Stimulated activated CD8-positive, alpha-beta memory T cell treated with anti-CD3 and anti-CD28 coated beads, Interleukin-12 subunit alpha, Interleukin-12 subunit beta, amount 100 ng/mL, for 24 hours (primary cell): ENCODE measurements around the gene ASTN1.

ENCODE experiments used
- DNase-seq: peaks from one replicate; pipeline ENCODE4 v3.0.0-alpha.2; 2020; ENCODE audit errors: extremely low read depth

The ASTN1 gene

GRCh38 chr1:177163844-177164379, 600 bp downstream of the ASTN1 start:
- no peak for DNase-seq

GRCh38 chr1:177162243-177162642, 2.3 kb downstream of the ASTN1 start:
- DNase-seq = no peak

GRCh38 chr1:177146499-177146898, 18.0 kb downstream of the ASTN1 start:
- DNase-seq = no peak

- no peak for DNase-seq
Observed at GRCh38 chr1:177145106-177146070, 19.1 kb downstream of the ASTN1 start.

GRCh38 chr1:177142791-177143271, 21.7 kb downstream of the ASTN1 start:
- no peak for DNase-seq

GRCh38 chr1:177142010-177142409, 22.5 kb downstream of the ASTN1 start:
- no peak for DNase-seq

GRCh38 chr1:177138347-177138746, 26.2 kb downstream of the ASTN1 start:
- no peak for DNase-seq

- no peak for DNase-seq
Observed at GRCh38 chr1:177137814-177138213, 26.7 kb downstream of the ASTN1 start.

- no peak for DNase-seq
Observed at GRCh38 chr1:177135250-177135649, 29.3 kb downstream of the ASTN1 start.

- no peak for DNase-seq
Observed at GRCh38 chr1:177133977-177134538, 30.5 kb downstream of the ASTN1 start.

- no peak for DNase-seq
Observed at GRCh38 chr1:177132141-177132540, 32.4 kb downstream of the ASTN1 start.

GRCh38 chr1:177131723-177132122, 32.8 kb downstream of the ASTN1 start:
- DNase-seq = no peak

GRCh38 chr1:177130451-177130945, 34.0 kb downstream of the ASTN1 start:
- DNase-seq = no peak

- DNase-seq = no peak
Observed at GRCh38 chr1:177128665-177129281, 35.7 kb downstream of the ASTN1 start.

GRCh38 chr1:177126267-177126666, 38.2 kb downstream of the ASTN1 start:
- no peak for DNase-seq

GRCh38 chr1:177124577-177125278, 39.8 kb downstream of the ASTN1 start:
- DNase-seq = no peak

GRCh38 chr1:177122461-177123251, 41.9 kb downstream of the ASTN1 start:
- DNase-seq = no peak

GRCh38 chr1:177119311-177119710, 45.2 kb downstream of the ASTN1 start:
- no peak for DNase-seq

GRCh38 chr1:177118901-177119300, 45.6 kb downstream of the ASTN1 start:
- DNase-seq = no peak

- no peak for DNase-seq
Observed at GRCh38 chr1:177116941-177117340, 47.6 kb downstream of the ASTN1 start.
